ENCODE data around the gene GPS1. TPM values are rescaled to one million over a fixed set of nuclear protein-coding genes. Genes with fewer than 3 reads are reported as not detected.

The GPS1 gene
- total and polyA plus RNA-seq, 5 donors, result 75.1 to 93.7 (median 87.8) TPM

GRCh38 chr17:82047379-82047778 lies 4.3 kb upstream of the GPS1 start:
- no peaks in the 10 kb centered on the region for H3K4me1 ChIP-seq (ENCODE audit: control insufficient read depth, insufficient read depth, low read length)
- no peak overlapping the region for H3K27ac ChIP-seq (ENCODE audit: low read length)
- ATAC-seq, result no peak
- no peak overlapping the region for H3K4me3 ChIP-seq (ENCODE audit: low read length)
- H3K27me3 ChIP-seq (ENCODE audit: control insufficient read depth, insufficient read depth), result no peaks in the 10 kb centered on the region
- DNase-seq, result peak; percentile 3 to 38 (median 29)
- 89% methylated on average over 24 of the region's 24 CpGs for WGBS
- intact Hi-C loops (cut with DNase I), result no loop called here
- H3K9me3 ChIP-seq (ENCODE audit: control insufficient read depth, low read length), result no peaks in the 10 kb centered on the region

- DNase-seq, result peak; percentile 5 to 57 (median 13)
- no peak for ATAC-seq
- H3K4me3 ChIP-seq (ENCODE audit: low read length), result no peak overlapping the region
- no peak overlapping the region for H3K27ac ChIP-seq (ENCODE audit: low read length)
- H3K27me3 ChIP-seq (ENCODE audit: control insufficient read depth, insufficient read depth), result no peaks in the 10 kb centered on the region
- H3K9me3 ChIP-seq (ENCODE audit: control insufficient read depth, low read length), result no peaks in the 10 kb centered on the region
- 91% methylated on average over 25 of the region's 25 CpGs for WGBS
- peaks cover 6% of the 10 kb centered on the region for H3K4me1 ChIP-seq (ENCODE audit: control insufficient read depth, insufficient read depth, low read length)
- intact Hi-C loops (cut with DNase I), result no loop called here
These were observed 3.7 kb upstream of the GPS1 start for GRCh38 chr17:82047914-82048570.

- ATAC-seq, result no peak
- whole genome bisulfite sequencing, result 92% methylated on average over 20 of the region's 20 CpGs
- peak in 2 of 3 donors; percentile 46 to 56 for DNase-seq
- Histone ChIP-seq H3K9me3 (ENCODE audit: control insufficient read depth, low read length) (no peaks in the 10 kb centered on the region), H3K4me1 (ENCODE audit: control insufficient read depth, insufficient read depth, low read length) (peaks cover 7% of the 10 kb centered on the region), H3K4me3 (ENCODE audit: low read length) (no peak overlapping the region), H3K27me3 (ENCODE audit: control insufficient read depth, insufficient read depth) (no peaks in the 10 kb centered on the region), H3K27ac (ENCODE audit: low read length) (no peak overlapping the region)
- intact Hi-C loops (cut with DNase I), result no loop called here
These were observed 3.1 kb upstream of the GPS1 start for GRCh38 chr17:82048571-82048971.

GRCh38 chr17:82049106-82049505 lies 2.6 kb upstream of the GPS1 start:
- Histone ChIP-seq H3K27ac (ENCODE audit: low read length) (no peak overlapping the region), H3K27me3 (ENCODE audit: control insufficient read depth, insufficient read depth) (no peaks in the 10 kb centered on the region), H3K9me3 (ENCODE audit: control insufficient read depth, low read length) (no peaks in the 10 kb centered on the region), H3K4me3 (ENCODE audit: low read length) (no peak overlapping the region), H3K4me1 (ENCODE audit: control insufficient read depth, insufficient read depth, low read length) (peaks cover 7% of the 10 kb centered on the region)
- 83% methylated on average over 8 of the region's 8 CpGs for WGBS
- ATAC-seq, result no peak
- peak in 2 of 3 donors; percentile 21 to 29 for DNase-seq
- intact Hi-C loops (cut with DNase I), result no loop called here

GRCh38 chr17:82049521-82049971 lies 2.2 kb upstream of the GPS1 start:
- Histone ChIP-seq H3K4me3 (ENCODE audit: low read length) (no peak overlapping the region), H3K27ac (ENCODE audit: low read length) (no peak overlapping the region), H3K4me1 (ENCODE audit: control insufficient read depth, insufficient read depth, low read length) (peaks cover 7% of the 10 kb centered on the region), H3K9me3 (ENCODE audit: control insufficient read depth, low read length) (no peaks in the 10 kb centered on the region), H3K27me3 (ENCODE audit: control insufficient read depth, insufficient read depth) (no peaks in the 10 kb centered on the region)
- no peak for ATAC-seq
- intact Hi-C loops (cut with DNase I), result no loop called here
- peak; percentile 11 to 54 (median 51) for DNase-seq
- 95% methylated on average over 16 of the region's 16 CpGs for WGBS

GRCh38 chr17:82050152-82050760 lies 1.4 kb upstream of the GPS1 start:
- H3K4me1 ChIP-seq (ENCODE audit: control insufficient read depth, insufficient read depth, low read length), result peaks cover 7% of the 10 kb centered on the region
- no peak overlapping the region for H3K27ac ChIP-seq (ENCODE audit: low read length)
- intact Hi-C loops (cut with DNase I), result no loop called here
- no peak overlapping the region for H3K4me3 ChIP-seq (ENCODE audit: low read length)
- DNase-seq (peak in 2 of 3 donors; percentile 14 to 51), ATAC-seq (no peak)
- H3K9me3 ChIP-seq (ENCODE audit: control insufficient read depth, low read length), result no peaks in the 10 kb centered on the region
- 91% methylated on average over 28 of the region's 28 CpGs for WGBS
- no peaks in the 10 kb centered on the region for H3K27me3 ChIP-seq (ENCODE audit: control insufficient read depth, insufficient read depth)

- intact Hi-C loops (cut with DNase I), result no loop called here
- no peaks in the 10 kb centered on the region for H3K27me3 ChIP-seq (ENCODE audit: control insufficient read depth, insufficient read depth)
- 14% methylated on average over 79 of the region's 79 CpGs for WGBS
- peak; percentile 4 to 7 for ATAC-seq
- H3K4me1 ChIP-seq (ENCODE audit: control insufficient read depth, insufficient read depth, low read length), result peaks cover 7% of the 10 kb centered on the region
- H3K9me3 ChIP-seq (ENCODE audit: control insufficient read depth, low read length), result no peaks in the 10 kb centered on the region
- no peak overlapping the region for H3K27ac ChIP-seq (ENCODE audit: low read length)
- peak overlapping the region; percentile 93 for H3K4me3 ChIP-seq (ENCODE audit: low read length)
- DNase-seq, result peak in 1 of 3 donors; percentile 67
These were observed 697 bp upstream of the GPS1 start for GRCh38 chr17:82050761-82051641.

- DNase-seq (no peak), ATAC-seq (no peak)
- intact Hi-C loops (cut with DNase I), result no loop called here
- H3K4me3 ChIP-seq (ENCODE audit: low read length), result peak overlapping the region; percentile 93
- peaks cover 7% of the 10 kb centered on the region for H3K4me1 ChIP-seq (ENCODE audit: control insufficient read depth, insufficient read depth, low read length)
- no peak overlapping the region for H3K27ac ChIP-seq (ENCODE audit: low read length)
- no peaks in the 10 kb centered on the region for H3K9me3 ChIP-seq (ENCODE audit: control insufficient read depth, low read length)
- no peaks in the 10 kb centered on the region for H3K27me3 ChIP-seq (ENCODE audit: control insufficient read depth, insufficient read depth)
- 24% methylated on average over 19 of the region's 19 CpGs for WGBS
These were observed 951 bp downstream of the GPS1 start for GRCh38 chr17:82052638-82053059.

GRCh38 chr17:82053130-82053529 lies 1.4 kb downstream of the GPS1 start:
- Histone ChIP-seq H3K4me1 (ENCODE audit: control insufficient read depth, insufficient read depth, low read length) (peaks cover 7% of the 10 kb centered on the region), H3K9me3 (ENCODE audit: control insufficient read depth, low read length) (no peaks in the 10 kb centered on the region), H3K27me3 (ENCODE audit: control insufficient read depth, insufficient read depth) (no peaks in the 10 kb centered on the region), H3K27ac (ENCODE audit: low read length) (no peak overlapping the region), H3K4me3 (ENCODE audit: low read length) (no peak overlapping the region)
- WGBS, result 87% methylated on average over 19 of the region's 19 CpGs
- intact Hi-C loops (cut with DNase I), result no loop called here
- ATAC-seq (no peak), DNase-seq (peak in 1 of 3 donors; percentile 34)

GRCh38 chr17:82053556-82054263 lies 2.0 kb downstream of the GPS1 start:
- WGBS, result 94% methylated on average over 28 of the region's 28 CpGs
- peaks cover 7% of the 10 kb centered on the region for H3K4me1 ChIP-seq (ENCODE audit: control insufficient read depth, insufficient read depth, low read length)
- intact Hi-C loops (cut with DNase I), result no loop called here
- H3K27ac ChIP-seq (ENCODE audit: low read length), result no peak overlapping the region
- ATAC-seq (no peak), DNase-seq (peak in 1 of 3 donors; percentile 52)
- no peak overlapping the region for H3K4me3 ChIP-seq (ENCODE audit: low read length)
- no peaks in the 10 kb centered on the region for H3K27me3 ChIP-seq (ENCODE audit: control insufficient read depth, insufficient read depth)
- H3K9me3 ChIP-seq (ENCODE audit: control insufficient read depth, low read length), result no peaks in the 10 kb centered on the region

All from right cardiac atrium (tissue), 5 donors.